ENCODE results near the gene KCNIP1. TPM values are rescaled to one million over a fixed set of nuclear protein-coding genes. Genes with fewer than 3 reads are reported as not detected.
A peak's percentile ranks its signal among the peaks of the same experiment; 100 is the strongest.

Gene KCNIP1
- polyA plus RNA-seq, 3 donors, result not detected

- Mint-ChIP-seq H3K27ac (peak overlapping the region in 1 of 7 donors; percentile 94), H3K27me3 (ENCODE audit: low read depth in 3 of 3) (peaks cover 0 to 6% (median 3%) of the 10 kb centered on the region in 3 donors), H3K9me3 (peaks cover 0 to 3% (median 2%) of the 10 kb centered on the region in 7 donors), H3K4me1 (peaks cover 58% of the 10 kb centered on the region), H3K4me3 (no peak overlapping the region), H3K36me3 (no peaks in the 10 kb centered on the region)
- Histone ChIP-seq H4K20me1 (ENCODE audit: insufficient read depth, low read length) (no peaks in the 10 kb centered on the region), H3K4me3 (replicated peaks in 1 of 3; ENCODE audit: low read depth in 2 of 3, low read length in 3 of 3) (no peak overlapping the region), H3K27me3 (ENCODE audit: control insufficient read depth in 2 of 2, insufficient read depth in 2 of 2, low read length in 2 of 2) (no peaks in the 10 kb centered on the region), H3K9ac (ENCODE audit: insufficient read depth, low read length, poor library complexity, severe bottlenecking) (no peak overlapping the region), H2AFZ (ENCODE audit: insufficient read depth, low read depth, low read length, poor library complexity, severe bottlenecking) (no peak overlapping the region), H3K4me2 (replicated peaks; ENCODE audit: extremely low read depth, low read length, poor library complexity, severe bottlenecking) (no peak overlapping the region), H3K79me2 (ENCODE audit: insufficient read depth, low read length) (no peaks in the 10 kb centered on the region), H3K36me3 (replicated peaks in 1 of 2; ENCODE audit: control insufficient read depth in 1 of 2, insufficient read depth in 2 of 2, low read length in 2 of 2) (no peaks in the 10 kb centered on the region), H3K4me1 (ENCODE audit: control insufficient read depth in 1 of 2, insufficient read depth in 2 of 2, low read length in 2 of 2) (peaks cover 49 to 53% of the 10 kb centered on the region in 2 donors), H3K27ac (ENCODE audit: low read depth in 1 of 2, low read length in 2 of 2) (no peak overlapping the region), H3K9me3 (replicated peaks in 1 of 2; ENCODE audit: control insufficient read depth in 1 of 2, insufficient read depth in 1 of 2, low read length in 2 of 2) (no peaks in the 10 kb centered on the region)
- DNase-seq, result no peak
- TF ChIP-seq CTCF (IDR thresholded peaks at IDR 0.05), result no peak
- intact Hi-C loops (cut with micrococcal nuclease), result loop anchor here in 1 of 2 donors (5.0 kb wide), 1 partner anchor 34 kb away; no protein-coding TSS in a partner anchor
- WGBS (ENCODE audit: insufficient coverage), result 95% methylated on average over 3 of the region's 3 CpGs
These were observed 17.4 kb upstream of the KCNIP1 start for GRCh38 chr5:170486371-170486770.

GRCh38 chr5:170488570-170488969, 15.2 kb upstream of the KCNIP1 start:
- TF ChIP-seq CTCF (IDR thresholded peaks at IDR 0.05), result no peak
- Histone ChIP-seq H3K27me3 (ENCODE audit: control insufficient read depth in 2 of 2, insufficient read depth in 2 of 2, low read length in 2 of 2) (no peaks in the 10 kb centered on the region), H3K4me1 (ENCODE audit: control insufficient read depth in 1 of 2, insufficient read depth in 2 of 2, low read length in 2 of 2) (peaks cover 59 to 62% of the 10 kb centered on the region in 2 donors), H3K9me3 (replicated peaks in 1 of 2; ENCODE audit: control insufficient read depth in 1 of 2, insufficient read depth in 1 of 2, low read length in 2 of 2) (no peaks in the 10 kb centered on the region), H3K9ac (ENCODE audit: insufficient read depth, low read length, poor library complexity, severe bottlenecking) (no peak overlapping the region), H3K4me2 (replicated peaks; ENCODE audit: extremely low read depth, low read length, poor library complexity, severe bottlenecking) (no peak overlapping the region), H3K4me3 (replicated peaks in 1 of 3; ENCODE audit: low read depth in 2 of 3, low read length in 3 of 3) (no peak overlapping the region), H4K20me1 (ENCODE audit: insufficient read depth, low read length) (no peaks in the 10 kb centered on the region), H3K79me2 (ENCODE audit: insufficient read depth, low read length) (no peaks in the 10 kb centered on the region), H3K36me3 (replicated peaks in 1 of 2; ENCODE audit: control insufficient read depth in 1 of 2, insufficient read depth in 2 of 2, low read length in 2 of 2) (no peaks in the 10 kb centered on the region), H2AFZ (ENCODE audit: insufficient read depth, low read depth, low read length, poor library complexity, severe bottlenecking) (no peak overlapping the region), H3K27ac (ENCODE audit: low read depth in 1 of 2, low read length in 2 of 2) (no peak overlapping the region)
- H3K9me3 Mint-ChIP-seq, result peaks cover 0 to 3% (median 2%) of the 10 kb centered on the region in 7 donors
- H3K27me3 Mint-ChIP-seq (ENCODE audit: low read depth in 3 of 3), result peaks cover 0 to 7% (median 3%) of the 10 kb centered on the region in 3 donors
- peak overlapping the region in 1 of 7 donors; percentile 54 for H3K27ac Mint-ChIP-seq
- H3K36me3 Mint-ChIP-seq, result peaks cover 0 to 3% of the 10 kb centered on the region in 2 donors
- peak overlapping the region in 1 of 2 donors; percentile 13 for H3K4me3 Mint-ChIP-seq
- intact Hi-C loops (cut with micrococcal nuclease), result loop anchor here in 1 of 2 donors (5.0 kb wide), 1 partner anchor 36 kb away; no protein-coding TSS in a partner anchor
- peaks cover 67% of the 10 kb centered on the region for H3K4me1 Mint-ChIP-seq
- no peak for DNase-seq
- WGBS (ENCODE audit: insufficient coverage), result 95% methylated on average over 7 of the region's 9 CpGs
